IPS-11a (cell line): Measurements from ENCODE around the gene TAS2R30.
"Not testable (repeated sequence)": the region's sequence is repeated elsewhere in the genome, so short reads cannot be mapped to it uniquely, and the experiment has no call there.

Source experiments
- H3K4me3 ChIP-seq: one replicate; pipeline ENCODE4 v1.5.1; 2013; ENCODE audit warnings: low read depth, low read length, control low read depth

TAS2R30 gene

DNA sequence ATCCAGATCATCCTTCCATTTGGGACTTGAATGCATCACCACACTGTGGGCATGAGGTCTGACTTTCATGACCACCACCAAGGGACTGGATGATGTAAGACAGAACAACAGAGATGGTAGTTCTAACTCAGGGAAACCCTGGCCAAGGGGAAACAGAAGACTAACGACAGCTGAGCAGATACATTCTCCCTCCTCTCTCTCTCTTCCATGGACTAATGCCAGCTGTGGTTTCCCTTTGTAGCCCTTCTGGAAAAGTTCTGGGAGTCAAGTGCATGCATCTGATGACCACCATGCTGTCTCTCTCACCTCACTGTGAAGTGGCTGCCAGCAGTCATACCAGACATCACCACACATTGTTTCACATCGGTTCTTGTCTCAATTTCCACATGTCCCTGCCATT, 3.4 kb downstream of the TAS2R30 start:
- H3K4me3 ChIP-seq: no peak overlapping the region

DNA sequence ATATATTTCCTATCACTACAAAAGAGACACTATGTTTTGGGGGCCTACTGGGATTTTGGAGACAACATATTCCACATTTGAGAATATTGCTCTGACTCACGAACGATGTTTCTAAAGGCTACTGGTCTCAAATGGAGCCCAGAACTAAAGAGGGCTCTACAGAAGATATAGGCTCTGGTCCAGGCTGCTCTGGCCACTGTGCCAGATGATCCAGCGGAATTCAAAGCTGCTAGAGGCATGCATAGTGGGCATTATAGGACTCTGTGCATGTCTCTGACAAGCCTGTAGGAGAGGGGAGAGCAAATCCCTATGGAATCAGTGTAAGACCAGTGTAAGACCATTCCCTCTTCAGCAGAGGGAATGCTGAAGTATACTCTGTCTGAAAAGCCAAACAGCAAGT, 4.1 kb downstream of the TAS2R30 start:
- no peak overlapping the region for H3K4me3 ChIP-seq

GRCh38 chr12:11114130-11114529, 20.3 kb downstream of the TAS2R30 start:
- H3K4me3 ChIP-seq: not testable (repeated sequence)

DNA sequence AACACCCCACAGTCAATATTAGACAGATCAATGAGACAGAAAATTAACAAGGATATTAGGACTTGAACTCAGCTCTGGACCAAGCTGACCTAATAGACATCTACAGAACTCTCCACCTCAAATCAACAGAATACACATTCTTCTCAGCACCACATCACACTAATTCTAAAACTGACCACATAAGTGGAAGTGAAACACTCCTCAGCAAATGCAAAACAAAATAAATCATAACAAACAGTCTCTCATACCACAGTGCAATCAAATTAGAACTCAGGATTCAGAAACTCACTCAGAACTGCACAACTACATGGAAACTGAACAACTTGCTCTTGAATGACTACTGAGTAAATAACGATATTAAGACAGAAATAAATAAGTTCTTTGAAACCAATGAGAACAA, 23.2 kb downstream of the TAS2R30 start:
- not testable (repeated sequence) for H3K4me3 ChIP-seq

DNA sequence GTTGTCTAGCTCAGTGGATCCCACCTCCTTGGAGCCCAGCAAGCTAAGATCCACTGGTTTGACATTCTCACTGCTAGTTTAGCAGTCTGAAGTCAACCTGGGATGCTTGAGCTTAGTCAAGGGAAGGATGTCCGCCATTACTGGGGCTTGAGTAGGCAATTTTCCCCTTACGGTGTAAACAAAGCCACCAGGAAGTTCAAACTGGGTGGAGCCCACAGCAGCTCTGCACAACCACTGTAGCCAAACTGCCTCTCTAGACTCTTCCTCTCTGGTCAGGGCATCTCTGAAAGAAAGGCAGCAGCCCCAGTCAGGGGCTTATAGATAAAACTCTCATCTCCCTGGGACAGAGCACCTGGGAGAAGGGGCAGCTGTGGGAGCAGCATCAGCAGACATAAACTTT, 25.6 kb downstream of the TAS2R30 start:
- H3K4me3 ChIP-seq: no peak overlapping the region

DNA sequence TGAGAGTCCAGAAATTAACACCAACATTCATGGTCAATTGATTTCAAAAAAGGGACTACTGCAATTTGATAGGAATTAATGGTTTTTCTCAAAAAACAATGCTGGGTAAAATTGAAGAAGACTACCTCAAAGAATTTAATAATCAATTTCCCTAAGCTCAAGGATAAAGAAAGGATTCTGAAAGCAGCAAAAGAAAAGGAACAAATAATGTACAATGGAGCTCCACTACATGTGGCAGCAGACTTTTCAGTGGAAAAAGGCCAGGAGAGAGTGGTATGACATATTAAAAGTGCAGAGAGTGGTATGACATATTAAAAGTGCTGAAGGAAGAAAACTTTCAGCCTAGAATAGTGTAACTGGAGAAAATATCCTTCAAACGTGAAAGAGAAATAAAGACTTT, 26.7 kb downstream of the TAS2R30 start:
- H3K4me3 ChIP-seq: no peak overlapping the region

GRCh38 chr12:11106288-11106687, 28.2 kb downstream of the TAS2R30 start:
- H3K4me3 ChIP-seq: no peak overlapping the region

- no peak overlapping the region for H3K4me3 ChIP-seq
Observed at GRCh38 chr12:11105546-11105945, 28.9 kb downstream of the TAS2R30 start.

DNA sequence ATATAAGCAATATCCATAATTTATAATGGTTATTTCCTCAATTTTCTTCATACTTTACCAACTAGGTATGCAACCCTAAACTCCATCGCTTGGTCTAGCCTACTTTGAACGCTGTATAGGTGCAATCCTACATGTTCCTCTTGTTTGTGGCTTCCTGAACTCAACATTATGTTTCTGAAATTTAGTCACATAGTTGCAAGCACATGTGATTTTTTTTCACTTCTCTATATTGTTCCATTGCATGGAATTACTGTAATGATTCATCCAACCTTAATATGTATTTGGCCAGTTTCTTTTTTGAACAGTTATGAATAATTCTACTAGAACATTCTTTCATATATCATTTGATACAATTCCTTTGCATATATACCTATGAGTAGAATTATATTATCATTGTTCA, 39.5 kb downstream of the TAS2R30 start:
- H3K4me3 ChIP-seq: not testable (repeated sequence)

DNA sequence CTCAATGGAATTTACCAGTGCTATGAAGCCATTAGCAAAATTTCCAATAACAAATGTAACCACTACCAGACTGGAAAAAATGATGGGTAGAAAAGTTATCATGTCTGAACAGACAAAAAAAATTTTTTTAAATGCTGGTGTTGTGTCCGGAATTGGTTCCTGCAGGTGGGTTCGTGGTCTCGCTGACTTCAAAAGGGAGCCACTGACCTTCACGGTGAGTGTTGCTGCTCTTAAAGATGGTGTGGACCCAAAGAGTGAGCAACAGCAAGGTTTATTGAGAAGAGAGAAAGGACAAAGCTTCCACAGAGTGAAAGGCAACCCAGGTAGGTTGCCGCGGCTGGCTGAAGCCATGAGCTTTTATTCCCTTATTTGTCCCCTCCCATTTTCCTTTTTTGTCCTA, 42.3 kb downstream of the TAS2R30 start, which contains the start of gene TAS2R43:
Gene TAS2R43, minus strand, starts transcription at position 186 of the 400 bp plus-strand sequence. Its CDS starts 84 bp downstream, at position 102.
- no peak within 1 kb of the TSS for H3K4me3 ChIP-seq

DNA sequence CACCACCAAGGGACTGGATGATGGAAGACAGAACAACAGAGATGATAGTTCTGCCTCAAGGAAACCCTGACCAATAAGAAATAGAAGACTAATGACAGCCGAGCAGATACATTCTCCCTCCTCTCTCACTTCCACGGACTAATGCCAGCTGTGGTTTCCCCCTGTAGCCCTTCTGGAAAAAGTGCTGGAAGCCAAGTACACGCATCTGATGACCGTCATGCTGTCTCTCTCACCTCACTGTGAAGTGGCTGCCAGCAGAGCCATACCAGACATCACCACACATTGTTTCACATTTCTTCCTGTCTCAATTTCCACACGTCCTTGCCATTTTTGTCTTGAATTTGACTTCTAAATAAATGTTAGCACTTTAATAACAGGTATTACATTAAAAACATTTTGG, 45.2 kb downstream of the TAS2R30 start:
- no peak overlapping the region for H3K4me3 ChIP-seq

DNA sequence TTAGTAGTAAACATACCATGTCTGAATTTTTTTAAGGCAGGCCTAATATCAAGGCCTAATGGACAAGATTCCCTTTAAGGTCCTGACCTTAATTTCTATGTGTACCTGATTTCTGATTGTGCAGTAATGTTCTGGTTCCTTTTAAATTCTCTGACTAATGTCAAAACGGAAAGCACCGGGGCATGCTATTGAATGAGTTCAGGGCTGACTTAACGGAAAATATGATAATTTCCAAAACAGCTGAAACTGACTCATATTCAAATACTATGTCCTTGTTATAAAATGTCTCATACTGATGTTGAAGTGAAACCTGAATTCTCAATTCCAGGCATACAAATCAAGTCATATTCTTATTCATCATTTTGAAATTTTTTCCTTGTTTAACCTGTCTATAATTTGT, 49.0 kb downstream of the TAS2R30 start:
- H3K4me3 ChIP-seq: no peak overlapping the region
